H54 (cell line): Measurements from ENCODE around the gene CKLF.
"Not testable (repeated sequence)": the region's sequence is repeated elsewhere in the genome, so short reads cannot be mapped to it uniquely, and the experiment has no call there.

ENCODE experiments used
- DNase-seq: peaks from one replicate; pipeline ENCODE4 v3.0.0; 2011; ENCODE audit warnings: low spot score, mixed read lengths; ENCODE audit not compliant: insufficient read length
- FAIRE-seq: peaks from 3 replicates; lab custom pipeline; 2011; peaks lifted over from hg19 to GRCh38; lab: Jason Lieb, UNC
- POLR2A ChIP-seq: IDR thresholded peaks from 2 replicates; pipeline ENCODE4 v1.6.1; 2011; ENCODE audit warnings: low read depth, mild to moderate bottlenecking, low read length

Gene CKLF

DNA sequence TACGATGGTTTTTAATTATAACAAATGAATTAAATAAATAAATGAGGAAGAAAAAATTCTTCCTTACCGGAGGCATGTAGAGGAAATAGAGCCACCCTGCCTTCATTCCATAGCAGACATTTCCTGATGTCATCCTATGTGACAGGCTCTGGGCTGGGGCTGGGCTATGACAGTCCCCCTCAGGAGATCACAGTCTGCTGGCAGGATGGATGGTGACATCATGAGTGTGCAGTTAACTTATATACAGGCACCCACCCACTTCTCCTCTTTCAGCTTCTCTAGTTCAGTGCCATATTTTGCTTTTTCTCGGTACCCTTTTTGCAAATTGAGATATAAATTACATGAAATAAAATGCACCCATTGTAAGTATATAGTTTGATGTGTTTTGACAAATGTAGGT is 45.7 kb downstream of the CKLF start:
- FAIRE-seq (no peak), DNase-seq (no peak)
- TF ChIP-seq POLR2A: no peak

DNA sequence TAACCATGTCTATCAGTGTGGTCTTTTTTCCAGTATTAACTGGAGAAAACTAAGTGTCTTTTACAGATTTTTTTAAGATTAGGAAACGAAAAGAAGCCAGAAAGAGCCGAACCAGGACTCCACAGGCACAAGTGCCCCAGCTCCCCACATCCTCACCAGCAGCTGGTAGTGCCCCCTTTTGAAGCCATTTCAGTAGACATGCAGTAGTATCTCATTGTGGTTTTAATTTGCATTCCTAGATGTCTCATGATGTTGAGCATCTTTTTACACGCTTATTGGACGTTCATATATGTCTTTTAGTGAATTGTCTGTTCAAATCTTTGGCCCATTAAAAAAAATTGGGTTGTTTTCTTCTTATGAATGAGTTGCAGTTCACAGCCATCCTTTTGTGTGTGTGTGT is 47.4 kb downstream of the CKLF start:
- no peak for TF ChIP-seq POLR2A
- no peak for DNase-seq
- FAIRE-seq: no peak

DNA sequence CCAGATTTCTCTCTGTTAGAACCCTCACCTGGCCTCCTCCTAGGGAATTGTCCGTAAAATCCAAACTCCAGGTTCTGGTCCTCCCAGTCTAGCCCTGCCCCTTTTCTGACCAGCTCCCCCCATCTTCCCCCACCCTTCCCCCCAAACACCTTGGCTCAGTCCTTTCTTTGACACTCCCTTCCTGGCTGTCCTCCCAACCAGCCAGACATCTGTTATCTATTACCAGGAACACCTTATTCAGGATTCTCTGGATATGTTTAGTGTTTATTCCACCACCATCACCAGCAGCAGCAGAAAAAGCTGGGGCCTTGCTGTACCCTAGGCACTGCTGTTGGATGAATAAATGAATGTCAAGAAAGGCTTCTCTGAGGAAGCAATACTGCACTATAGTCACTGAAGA is 48.1 kb downstream of the CKLF start:
- no peak for TF ChIP-seq POLR2A
- DNase-seq (no peak), FAIRE-seq (no peak)

DNA sequence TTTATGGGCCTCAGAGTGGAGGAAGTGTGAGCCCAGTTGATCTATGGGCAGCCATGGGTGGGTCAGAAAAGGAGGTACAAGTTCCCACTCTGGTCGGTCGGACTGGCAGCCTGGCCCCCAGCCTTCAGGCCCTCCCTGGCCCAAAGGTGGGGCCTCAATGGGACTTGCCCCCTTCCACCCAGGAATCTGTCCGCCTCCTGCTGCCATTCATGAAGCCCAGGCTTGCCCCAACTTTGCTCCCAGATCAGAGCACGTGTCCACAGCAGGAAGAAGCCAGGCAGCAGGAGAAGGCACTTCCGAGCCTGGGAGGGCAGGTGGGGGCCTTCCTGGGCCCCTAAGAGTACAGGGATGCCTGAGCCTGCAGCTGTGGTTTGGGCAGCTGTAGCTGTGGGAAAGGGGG is 49.1 kb downstream of the CKLF start:
- TF ChIP-seq POLR2A: no peak
- FAIRE-seq (no peak), DNase-seq (no peak)

DNA sequence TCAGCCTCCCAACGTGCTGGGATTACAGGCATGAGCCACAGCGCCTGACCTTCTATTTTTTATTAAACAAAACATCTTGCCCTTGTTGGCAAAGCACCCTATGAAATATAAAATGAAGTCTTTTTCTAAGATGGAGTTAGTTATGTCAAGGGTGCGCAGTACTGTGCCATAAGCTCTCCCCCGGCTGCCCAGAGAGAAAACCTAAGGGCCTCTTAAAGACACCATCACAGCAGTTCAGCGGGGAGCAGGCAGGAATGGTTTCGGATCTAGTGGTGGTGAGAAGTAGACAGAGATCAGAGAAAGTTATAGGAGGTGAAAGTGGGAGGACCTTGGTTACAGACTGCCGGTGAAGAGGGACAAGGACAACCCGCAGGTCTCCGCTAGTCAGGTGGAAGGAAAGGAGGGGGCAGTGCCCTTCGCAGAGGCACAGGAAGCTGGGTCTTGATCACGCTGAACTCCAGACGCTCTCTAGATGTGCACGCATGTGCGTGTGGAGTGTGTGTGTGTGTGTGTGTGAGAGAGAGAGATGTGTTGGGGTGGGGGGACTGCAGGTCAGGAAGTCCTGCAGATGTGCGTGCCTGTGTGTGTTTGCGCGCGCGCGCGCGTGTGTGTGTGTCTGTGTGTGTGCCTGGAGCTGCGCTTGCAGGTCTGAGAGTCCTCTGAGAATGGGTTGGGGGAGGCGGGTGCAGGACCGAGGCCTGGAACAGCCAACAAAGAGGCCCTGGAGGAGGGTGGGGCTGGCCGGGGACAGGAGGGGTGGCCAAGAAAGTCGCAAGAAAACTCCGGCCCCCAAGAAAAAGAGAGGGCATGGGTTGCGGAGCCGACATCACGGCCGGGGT is 51.4 kb downstream of the CKLF start:
- DNase-seq: peak; percentile 67
- FAIRE-seq: peak; percentile 6
- TF ChIP-seq POLR2A: no peak

DNA sequence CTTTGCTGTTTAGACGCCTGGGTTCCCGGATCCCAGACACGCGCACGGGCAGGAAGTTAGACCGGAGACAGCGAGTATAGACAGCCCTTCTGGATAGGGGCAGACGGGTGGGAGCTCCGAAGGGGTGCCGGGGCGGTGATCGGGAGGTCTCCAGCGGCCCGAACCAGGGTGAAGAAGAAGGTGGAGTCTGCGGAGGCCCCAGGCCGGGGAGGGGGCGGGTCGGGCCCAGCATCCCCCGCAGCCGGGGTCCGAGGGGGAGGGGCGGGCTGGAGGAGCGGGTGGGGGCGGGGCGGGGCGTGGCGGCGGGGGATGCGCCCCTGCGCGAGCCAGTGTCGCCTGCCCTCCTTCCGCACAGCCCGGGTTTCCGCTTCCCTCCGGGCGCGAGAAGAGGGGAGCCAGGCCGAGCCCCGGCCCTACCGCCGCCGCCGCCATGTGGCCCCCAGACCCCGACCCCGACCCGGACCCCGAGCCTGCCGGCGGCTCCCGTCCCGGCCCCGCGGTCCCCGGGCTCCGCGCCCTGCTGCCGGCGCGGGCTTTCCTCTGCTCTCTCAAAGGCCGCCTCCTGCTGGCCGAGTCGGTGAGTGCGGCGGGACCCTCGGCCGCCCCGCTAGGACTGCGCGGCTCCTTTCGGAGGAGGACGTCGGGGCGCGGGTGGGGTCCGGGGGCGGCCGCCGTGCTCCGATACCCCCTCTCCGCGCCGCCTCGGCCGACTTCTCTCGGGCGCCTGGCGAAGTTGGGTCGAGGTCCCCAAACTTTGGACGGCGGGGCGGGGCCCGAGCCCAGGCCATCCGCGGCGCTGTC is 52.2 kb downstream of the CKLF start, which contains the start of gene CMTM3:
Gene CMTM3, plus strand, starts transcription at position 329 of the 801 bp plus-strand sequence. Its CDS starts 102 bp downstream, at position 431.
- peak; percentile 60 for DNase-seq
- no peak for FAIRE-seq
- no peak for TF ChIP-seq POLR2A

DNA sequence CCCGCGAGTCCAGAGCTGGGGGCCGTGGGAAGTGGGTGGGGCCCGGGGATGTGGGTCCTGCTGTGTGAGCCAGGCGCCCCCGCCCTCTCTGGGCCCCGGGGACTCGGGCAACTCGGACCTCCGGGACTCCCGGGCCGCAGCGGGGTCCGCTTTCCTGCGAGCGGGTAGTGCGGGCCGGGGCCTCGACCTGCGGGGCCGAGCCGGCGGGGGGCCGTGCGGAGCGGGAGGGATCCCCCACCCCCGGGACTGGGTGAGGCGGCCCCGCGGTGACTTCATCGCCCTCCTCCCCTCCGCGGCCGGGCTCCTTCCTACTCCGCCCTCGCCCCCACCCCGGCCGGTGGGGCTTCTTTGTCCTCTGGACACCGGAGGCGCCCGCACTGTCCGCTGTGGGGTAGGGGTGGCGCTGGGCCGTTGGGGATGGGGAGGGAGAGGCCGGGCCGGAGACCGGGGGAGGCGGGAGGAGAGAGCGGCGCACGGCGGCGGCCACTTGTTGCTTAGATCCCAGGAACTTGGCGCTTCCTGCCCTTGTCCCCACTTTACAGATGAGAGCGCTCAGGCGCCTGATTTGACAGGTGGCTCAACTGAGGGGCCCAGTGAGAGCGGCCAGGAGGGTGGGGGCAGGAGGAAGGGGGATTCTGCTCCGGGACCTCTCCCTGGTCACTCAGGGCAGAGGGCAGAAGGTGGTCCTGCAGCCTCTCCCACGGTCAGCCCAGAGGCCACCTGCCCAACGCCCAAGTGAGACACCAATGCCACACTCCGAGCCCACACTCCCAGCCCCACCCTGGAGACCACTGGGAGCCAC is 53.0 kb downstream of the CKLF start:
- no peak; the same call in 1 of the 2 replicates for TF ChIP-seq POLR2A
- FAIRE-seq (no peak), DNase-seq (peak; percentile 56)

DNA sequence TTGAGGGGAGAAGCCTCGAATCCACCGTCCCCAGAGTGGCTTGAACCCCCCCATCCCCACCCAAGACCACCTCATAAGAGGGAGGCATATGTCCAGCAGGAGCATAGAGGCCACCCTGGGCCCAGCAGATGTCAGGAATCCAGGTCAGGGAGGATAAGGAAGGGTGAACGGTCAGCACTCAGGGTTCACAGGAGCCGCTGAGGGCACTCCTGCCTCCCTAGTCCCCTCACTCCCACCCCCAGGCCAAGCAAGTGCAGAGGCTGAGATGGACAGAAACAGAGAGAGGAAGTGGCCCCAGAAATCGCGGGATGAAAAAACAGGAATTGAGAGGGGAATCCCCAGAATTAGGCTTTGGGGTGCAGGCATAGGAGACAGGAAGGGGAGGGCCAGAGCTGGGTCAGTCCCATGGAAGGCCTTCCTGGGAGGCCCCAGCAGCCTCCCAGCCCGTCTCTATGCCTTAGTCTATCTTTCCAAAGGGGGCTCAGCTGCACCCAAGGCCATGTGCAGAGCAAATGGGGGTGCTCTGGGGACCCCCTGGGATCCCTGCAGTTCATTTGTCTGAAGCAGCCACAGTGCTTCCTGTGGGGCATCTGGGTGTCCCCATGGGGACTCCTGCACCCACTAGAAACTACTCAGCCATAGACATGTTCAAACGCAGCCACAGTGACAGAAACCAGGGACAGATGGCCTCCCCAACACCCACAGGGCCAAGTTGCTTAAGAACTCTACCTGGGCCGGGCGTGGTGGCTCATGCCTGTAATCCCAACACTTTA is 53.8 kb downstream of the CKLF start:
- no peak for DNase-seq
- FAIRE-seq: no peak
- TF ChIP-seq POLR2A: no peak

DNA sequence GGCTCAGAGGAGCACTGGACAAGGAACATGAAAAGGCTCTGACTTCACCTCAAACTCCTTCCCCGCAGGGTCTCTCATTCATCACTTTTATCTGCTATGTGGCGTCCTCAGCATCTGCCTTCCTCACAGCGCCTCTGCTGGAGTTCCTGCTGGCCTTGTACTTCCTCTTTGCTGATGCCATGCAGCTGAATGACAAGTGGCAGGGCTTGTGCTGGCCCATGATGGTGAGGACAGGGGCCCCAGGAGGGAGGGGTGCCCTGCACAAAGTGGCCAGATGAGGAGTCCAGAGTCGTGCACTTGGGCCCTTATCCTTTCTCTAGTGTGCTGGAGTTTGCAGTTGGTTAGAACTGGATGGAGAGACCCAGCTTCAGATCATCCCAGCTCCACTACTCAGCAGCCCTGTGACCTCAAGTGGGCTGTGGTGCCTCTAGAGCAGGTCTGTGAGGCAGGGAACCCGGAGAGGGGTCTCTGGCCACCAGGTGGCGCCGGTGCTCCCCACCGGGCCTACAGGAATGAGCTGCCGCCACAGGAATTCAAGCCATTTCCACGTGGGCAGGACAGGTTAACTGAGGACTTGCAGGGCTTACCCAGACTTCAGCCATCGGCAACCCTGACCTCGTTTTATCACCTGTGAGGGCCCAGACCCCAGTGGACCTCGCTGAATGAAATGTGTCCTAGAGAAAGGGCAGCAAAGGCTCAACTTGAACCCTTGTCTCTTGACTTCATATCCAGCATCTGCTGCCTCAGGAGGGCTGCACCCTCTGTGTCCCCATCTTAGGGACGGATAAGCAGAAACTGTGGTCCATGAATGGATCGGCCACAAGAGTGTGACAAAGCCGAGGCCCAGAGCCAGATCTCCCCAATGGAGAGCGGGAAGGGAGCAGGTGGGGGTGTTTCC is 56.1 kb downstream of the CKLF start:
- FAIRE-seq (peak; percentile 48), DNase-seq (peak; percentile 89)
- no peak for TF ChIP-seq POLR2A

DNA sequence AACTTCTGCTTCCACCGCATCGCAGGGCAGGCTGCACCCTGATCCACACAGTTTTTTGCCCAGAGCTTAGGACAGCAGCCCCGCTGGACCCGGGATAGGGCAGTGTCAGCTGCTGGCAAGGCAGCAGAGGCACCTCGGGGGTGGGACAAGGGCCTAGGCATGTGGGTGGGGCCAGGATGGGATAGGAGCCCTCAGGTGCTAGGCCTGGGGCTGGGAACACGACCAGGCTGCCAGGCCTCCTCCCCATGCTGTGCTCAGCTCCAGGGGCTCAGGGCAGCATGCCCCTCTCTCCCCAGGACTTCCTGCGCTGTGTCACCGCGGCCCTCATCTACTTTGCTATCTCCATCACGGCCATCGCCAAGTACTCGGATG is 56.7 kb downstream of the CKLF start:
- no peak for TF ChIP-seq POLR2A
- DNase-seq (no peak), FAIRE-seq (no peak)

DNA sequence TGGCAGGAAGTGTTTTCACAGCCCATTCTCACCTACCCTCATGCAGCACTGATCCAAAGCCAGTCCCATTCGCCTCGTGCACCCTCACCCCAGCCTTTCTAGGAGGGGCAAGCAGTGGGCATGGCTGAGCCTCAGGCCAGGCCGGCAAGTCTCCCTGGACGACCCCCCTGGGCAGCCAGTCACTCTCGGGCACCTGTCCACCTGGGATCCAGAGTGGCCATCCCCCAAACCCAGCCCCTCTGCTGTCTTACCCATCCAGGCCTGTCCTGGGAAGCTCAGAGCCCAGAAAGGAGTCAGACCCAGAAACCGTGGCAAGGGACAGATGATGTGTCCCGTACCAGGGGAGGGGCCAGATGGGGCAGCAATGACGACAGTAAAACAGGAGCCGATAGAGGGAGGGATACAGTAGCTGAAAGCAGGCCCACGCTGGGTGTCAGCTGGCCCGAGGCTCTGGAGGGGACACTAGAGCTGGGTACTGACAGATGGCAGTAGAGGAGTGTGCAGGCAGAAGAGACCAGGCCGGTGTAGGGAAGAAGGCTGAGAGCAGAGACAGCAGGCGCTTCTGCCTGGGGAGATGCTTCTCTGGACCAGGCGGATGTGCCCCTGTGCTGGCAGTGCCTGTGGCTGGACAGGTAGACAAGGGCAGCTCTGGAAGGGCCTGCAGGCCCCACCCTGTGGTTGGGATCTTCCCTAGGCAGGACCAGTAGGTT is 57.9 kb downstream of the CKLF start:
- no peak for TF ChIP-seq POLR2A
- DNase-seq: no peak
- no peak for FAIRE-seq

DNA sequence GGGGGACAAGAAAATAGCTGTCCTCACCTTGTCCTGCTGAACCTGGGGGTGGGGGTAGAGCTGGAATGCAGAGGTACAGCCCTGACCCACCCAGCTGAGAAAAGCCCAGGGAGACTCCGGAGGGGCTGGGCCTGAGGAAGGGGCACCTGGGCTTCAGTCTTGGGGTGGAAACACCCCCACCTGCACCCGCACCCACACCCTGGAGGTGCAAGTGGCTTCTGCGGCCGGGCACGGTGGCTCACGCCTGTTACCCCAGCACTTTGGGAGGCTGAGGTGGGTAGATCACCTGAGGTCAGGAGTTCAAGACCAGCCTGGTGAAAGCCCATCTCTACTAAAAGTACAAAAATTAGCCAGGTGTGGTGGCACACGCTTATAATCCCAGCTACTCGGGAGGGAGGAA is 59.5 kb downstream of the CKLF start:
- FAIRE-seq, DNase-seq: not testable (repeated sequence)
